ENCODE results near the gene KRT17. TPM values are rescaled to one million over a fixed set of nuclear protein-coding genes. Genes with fewer than 3 reads are reported as not detected.
"Not testable (repeated sequence)": the region's sequence is repeated elsewhere in the genome, so short reads cannot be mapped to it uniquely, and the experiment has no call there.

KRT17 gene
- total and polyA plus RNA-seq, 9 of the 15 experiments (the other 6 are each of a cell fraction or from before 2014, with no cell fraction given): 0.23 to 0.25 TPM; not detected in 7

GRCh38 chr17:41629316-41629715 lies 4.9 kb upstream of the KRT17 start:
- ChIA-PET POLR2A (interaction anchor here (0.5 kb wide), 1 partner anchor 99 kb away, joined by 3 read pairs; no protein-coding TSS in a partner anchor), CTCF (ENCODE audit: low intra/inter-chr PET ratio) (no interaction called here)
- no peak overlapping the region for H3K9ac ChIP-seq (ENCODE audit: insufficient read depth in 1 of 2, low read depth in 2 of 2, low read length in 2 of 2)
- H3K27me3 ChIP-seq (ENCODE audit: control insufficient read depth in 2 of 2, insufficient read depth in 2 of 2, low read length in 2 of 2): peaks cover 0 to 26% of the 10 kb centered on the region in 2 experiments; a peak in 2 of 5 replicates
- WGBS (ENCODE audit: insufficient coverage, low coverage, missing lambda C conversion rate): 12% methylated on average over 9 of the region's 10 CpGs
- FAIRE-seq (no peak), ATAC-seq (no peak), DNase-seq (ENCODE audit: extremely low read depth in 1 of 4, low spot score in 3 of 4) (no peak)
- intact Hi-C loops (cut with micrococcal nuclease): no loop called here
- no peaks in the 10 kb centered on the region for H3K79me2 ChIP-seq (ENCODE audit: control insufficient read depth, insufficient read depth, low read length)
- TF ChIP-seq CEBPB (tag; IDR thresholded peaks at IDR 0.05) (no peak), CHD1 (IDR thresholded peaks at IDR 0.05; ENCODE audit: low read length) (no peak), TRIM28 (IDR thresholded peaks at IDR 0.05) (no peak)
- H3K4me2 ChIP-seq (ENCODE audit: insufficient read depth, low read length): no peak overlapping the region
- no peaks in the 10 kb centered on the region for H3K9me3 ChIP-seq (replicated peaks; ENCODE audit: control insufficient read depth, insufficient read depth, low read depth, low read length)
- in situ Hi-C loops (cut with MboI): no loop called here
- BruUV-seq (replicated peaks): no TSS peak
- no peak overlapping the region for H3K27ac ChIP-seq (ENCODE audit: extremely low read depth, low read depth, low read length)
- peaks cover 3 to 26% of the 10 kb centered on the region in 2 experiments; a peak in 3 of 5 replicates for H3K4me1 ChIP-seq (replicated peaks in 1 of 2; ENCODE audit: control insufficient read depth in 2 of 2, insufficient read depth in 2 of 2, low read length in 2 of 2)
- H3K9me1 ChIP-seq (ENCODE audit: control insufficient read depth, insufficient read depth, low read length): no peaks in the 10 kb centered on the region
- no peaks in the 10 kb centered on the region for H3K36me3 ChIP-seq (ENCODE audit: control insufficient read depth, insufficient read depth, low read length)
- H2AFZ ChIP-seq (ENCODE audit: low read depth, low read length): no peak overlapping the region
- H3K4me3 ChIP-seq: no peak overlapping the region
- peaks cover 5% of the 10 kb centered on the region; the same call in 1 of the 2 replicates for H4K20me1 ChIP-seq (replicated peaks; ENCODE audit: control insufficient read depth, insufficient read depth, low read length)

- H3K36me3 ChIP-seq (ENCODE audit: control insufficient read depth, insufficient read depth, low read length); H3K4me3 ChIP-seq; ATAC-seq; H2AFZ ChIP-seq (ENCODE audit: low read depth, low read length); H3K79me2 ChIP-seq (ENCODE audit: control insufficient read depth, insufficient read depth, low read length); FAIRE-seq; intact Hi-C loops (cut with micrococcal nuclease); BruUV-seq (replicated peaks); H4K20me1 ChIP-seq (replicated peaks; ENCODE audit: control insufficient read depth, insufficient read depth, low read length); CTCF ChIA-PET (ENCODE audit: low intra/inter-chr PET ratio); H3K9me1 ChIP-seq (ENCODE audit: control insufficient read depth, insufficient read depth, low read length); H3K9me3 ChIP-seq (replicated peaks; ENCODE audit: control insufficient read depth, insufficient read depth, low read depth, low read length); H3K27ac ChIP-seq (ENCODE audit: extremely low read depth, low read depth, low read length); in situ Hi-C loops (cut with MboI); H3K9ac ChIP-seq (ENCODE audit: insufficient read depth in 1 of 2, low read depth in 2 of 2, low read length in 2 of 2); H3K4me2 ChIP-seq (ENCODE audit: insufficient read depth, low read length); DNase-seq (ENCODE audit: extremely low read depth in 1 of 4, low spot score in 3 of 4): not testable (repeated sequence)
- WGBS (ENCODE audit: insufficient coverage, low coverage, missing lambda C conversion rate): 17% methylated on average over 11 of the region's 11 CpGs
- Histone ChIP-seq H3K4me1 (replicated peaks in 1 of 2; ENCODE audit: control insufficient read depth in 2 of 2, insufficient read depth in 2 of 2, low read length in 2 of 2) (peaks cover 3 to 30% of the 10 kb centered on the region in 2 experiments; a peak in 3 of 5 replicates), H3K27me3 (ENCODE audit: control insufficient read depth in 2 of 2, insufficient read depth in 2 of 2, low read length in 2 of 2) (peaks cover 0 to 31% of the 10 kb centered on the region in 2 experiments; a peak in 2 of 5 replicates)
- POLR2A ChIA-PET: interaction anchor here (0.5 to 0.6 kb wide), 2 partner anchors 98 to 112 kb away, joined by 3 read pairs; no protein-coding TSS in a partner anchor
These were observed 4.4 kb upstream of the KRT17 start for GRCh38 chr17:41628621-41629255.
